Stimulated activated CD8-positive, alpha-beta memory T cell treated with anti-CD3 and anti-CD28 coated beads, Interleukin-7, amount 100 ng/mL, for 24 hours (primary cell): ENCODE results near the gene CALML5.

ENCODE experiments used
- DNase-seq: peaks from one replicate; pipeline ENCODE4 v3.0.0-alpha.2; 2020; ENCODE audit warnings: low read depth

Gene CALML5

DNA sequence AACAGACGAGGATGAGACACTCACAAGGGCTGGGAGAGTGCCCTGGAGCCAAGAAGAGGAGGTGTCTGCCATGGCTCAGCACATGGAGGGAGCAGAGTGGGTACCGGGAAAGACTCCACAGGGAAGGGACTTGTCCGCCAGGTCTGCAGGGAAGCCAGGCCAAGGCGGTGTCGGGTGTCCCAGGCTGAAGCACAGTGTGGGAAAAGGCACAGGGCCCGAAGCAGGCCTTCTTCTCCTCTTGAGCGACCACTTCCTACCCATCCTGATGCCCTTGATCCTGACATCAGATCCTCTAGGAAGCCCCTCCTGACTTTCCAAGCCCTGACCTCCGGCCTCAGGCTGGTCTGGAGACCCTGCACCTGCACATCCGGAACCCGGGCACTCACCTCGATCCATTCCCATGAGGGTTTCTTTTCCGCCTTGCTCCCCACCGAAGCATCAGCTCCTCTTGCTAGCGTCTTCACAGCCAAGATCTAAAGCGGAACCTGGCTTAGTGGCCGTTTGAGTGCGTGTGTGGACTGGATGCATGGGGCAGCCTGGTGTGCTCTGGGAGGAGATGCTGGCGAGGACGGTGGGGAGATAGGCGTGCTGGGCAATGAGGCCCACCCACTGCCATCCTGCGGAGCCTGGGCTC lies 33.8 kb upstream of the CALML5 start:
- no peak for DNase-seq

DNA sequence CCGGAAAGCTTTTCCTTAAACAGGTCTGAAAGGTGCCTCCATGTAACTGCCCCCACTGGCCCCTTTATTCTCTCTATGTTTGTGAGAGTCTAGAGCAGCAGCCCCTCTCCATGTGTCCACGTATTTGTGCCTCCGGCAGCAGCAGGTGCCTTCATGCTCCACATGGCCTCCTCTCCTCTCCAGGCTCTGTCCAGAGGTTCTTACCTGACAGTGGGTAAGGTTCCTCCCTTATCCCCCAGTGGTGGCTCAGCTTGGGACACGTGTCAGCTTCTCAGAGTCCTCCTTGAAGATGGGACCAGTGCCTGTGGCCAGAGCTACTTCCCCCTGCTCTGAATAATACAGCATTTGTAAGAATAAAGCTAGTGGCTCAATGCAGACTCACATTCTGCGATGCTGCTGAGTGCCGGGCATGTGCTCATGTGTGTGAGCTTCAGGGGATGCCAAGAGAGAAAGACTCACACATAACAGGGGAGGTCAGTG lies 33.3 kb upstream of the CALML5 start:
- DNase-seq, result no peak

DNA sequence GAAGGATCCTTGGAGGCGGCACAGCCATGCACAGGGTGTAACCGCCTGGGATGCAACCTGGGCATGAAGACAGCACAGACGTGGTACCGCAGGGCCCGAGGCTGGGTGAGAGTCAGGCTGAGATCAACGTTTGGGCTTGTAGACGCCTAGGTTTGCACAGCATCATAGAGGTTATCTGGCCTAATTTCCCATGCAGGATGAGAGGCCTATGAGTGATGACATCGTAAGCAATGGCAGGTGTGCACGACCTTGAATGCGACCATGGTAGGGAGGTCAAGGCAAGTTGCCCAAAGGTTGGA lies 32.9 kb upstream of the CALML5 start:
- no peak for DNase-seq

DNA sequence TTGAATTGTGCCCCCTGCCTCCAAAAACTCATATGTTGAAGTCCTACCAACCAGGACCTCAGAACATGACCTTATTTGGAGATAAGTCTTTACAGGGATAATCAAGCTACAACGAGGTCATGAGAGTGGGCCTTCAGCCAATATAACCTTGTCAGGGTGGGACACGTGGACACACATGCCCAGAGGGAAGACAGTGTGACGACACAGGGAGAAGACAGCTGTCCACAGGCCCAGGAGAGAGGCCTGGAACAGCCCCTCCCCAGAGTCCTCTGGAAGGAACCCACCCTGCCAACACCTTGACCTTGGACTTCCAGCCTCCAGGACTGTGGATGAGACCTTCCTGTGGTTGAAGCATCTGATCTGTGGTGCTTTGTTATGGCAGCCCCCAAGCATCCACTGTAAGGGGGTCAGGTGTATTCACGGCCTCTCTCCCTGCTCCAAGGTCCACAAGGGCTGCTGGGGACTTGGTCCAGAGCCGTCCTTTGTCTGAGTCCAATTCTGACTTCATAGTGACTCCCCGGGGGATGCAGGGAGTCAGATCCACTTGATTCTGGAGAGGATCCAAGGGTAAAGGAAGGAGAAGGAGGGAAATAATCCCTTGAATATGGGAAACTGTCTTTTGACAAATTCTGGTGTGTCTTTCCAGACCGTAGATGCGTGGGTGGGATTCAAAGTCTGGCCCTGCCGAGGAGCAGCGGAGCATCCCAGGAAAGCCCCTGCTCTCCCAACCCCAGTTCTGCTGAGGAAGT lies 32.4 kb upstream of the CALML5 start:
- DNase-seq, result no peak

DNA sequence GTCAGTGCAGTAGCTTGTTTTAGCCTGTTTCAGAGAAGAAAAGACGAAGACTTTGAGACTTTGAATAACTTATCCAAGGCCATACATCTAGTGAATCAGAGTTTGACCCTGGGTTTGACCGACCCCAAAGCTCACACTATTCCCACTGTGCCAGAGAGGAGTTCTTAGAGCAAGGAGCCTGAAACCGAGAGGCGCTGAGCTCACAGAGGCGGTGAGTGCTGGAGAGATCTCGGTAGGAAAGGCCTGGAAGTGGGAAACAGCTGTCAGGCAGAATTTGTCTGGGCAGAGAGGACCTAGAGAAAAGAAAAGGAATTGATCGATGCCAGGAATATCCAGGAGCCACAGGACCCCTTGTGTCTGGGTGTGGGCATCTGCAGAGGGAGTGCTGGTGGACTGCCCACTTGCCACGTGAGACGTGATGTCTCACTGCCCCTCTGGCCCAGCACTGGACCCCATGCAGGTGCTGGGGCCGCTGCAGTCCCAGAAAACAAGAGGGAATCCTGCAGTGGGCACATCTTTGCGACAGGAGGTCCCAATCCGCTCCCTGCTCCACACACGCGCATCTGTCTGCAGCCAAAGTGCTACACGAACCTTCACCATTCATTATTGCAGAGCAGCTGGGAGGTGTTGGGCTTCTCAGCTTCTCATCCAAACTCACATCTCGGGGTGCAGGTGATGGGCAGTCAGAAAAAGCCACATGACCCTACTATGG lies 31.6 kb upstream of the CALML5 start:
- DNase-seq, result no peak

DNA sequence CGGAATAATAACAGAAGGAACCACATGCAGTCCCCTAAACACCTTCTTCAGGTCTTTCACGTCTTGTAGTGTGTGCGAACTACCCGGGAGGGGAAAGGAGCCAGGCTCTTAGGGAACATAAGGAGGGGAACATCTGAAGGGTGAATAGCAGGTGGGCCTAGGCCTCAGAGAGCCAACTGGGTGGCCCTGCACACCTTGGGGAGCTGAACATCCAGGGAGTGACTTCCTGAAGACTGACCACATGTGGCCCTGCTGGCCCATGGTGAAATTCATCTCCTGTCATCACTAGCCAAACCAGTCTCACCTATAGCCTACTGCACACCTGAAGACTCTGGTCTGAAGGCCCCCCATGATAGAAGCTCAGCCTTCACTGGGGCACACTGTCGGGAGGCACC lies 31.0 kb upstream of the CALML5 start:
- no peak for DNase-seq

DNA sequence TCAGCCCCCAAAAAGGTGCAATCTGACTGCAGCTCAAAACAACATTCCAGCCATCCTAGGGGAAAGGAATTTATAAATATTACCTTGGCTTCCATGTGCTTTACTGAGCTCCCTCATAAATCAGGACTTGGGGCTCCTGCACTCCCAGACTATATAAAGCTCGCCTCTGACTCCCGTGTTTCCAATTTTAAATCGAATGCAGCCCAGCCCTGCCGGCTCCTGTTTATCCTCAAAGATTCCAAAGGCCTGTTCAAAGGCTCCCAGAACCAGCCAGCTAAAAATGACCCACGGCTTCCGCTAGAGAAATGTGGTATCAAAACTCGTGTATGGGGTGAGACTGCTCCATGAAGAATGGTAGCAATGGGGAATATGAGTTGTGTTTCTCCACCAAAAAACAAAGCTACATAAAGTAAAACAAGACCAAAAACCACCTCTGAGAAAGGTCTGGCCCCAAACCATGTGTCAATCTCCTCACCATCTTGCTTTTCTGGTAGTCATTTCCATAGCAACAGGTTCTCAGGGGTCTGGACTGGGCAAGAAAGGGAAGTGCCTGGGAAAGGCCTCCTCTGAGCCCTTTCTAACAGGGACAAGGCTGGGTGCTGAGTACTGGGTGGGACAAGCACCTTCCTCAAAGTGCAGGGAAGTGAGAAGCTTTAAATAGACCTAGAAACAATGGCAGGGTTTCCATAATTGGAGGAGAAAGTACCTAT lies 30.5 kb upstream of the CALML5 start:
- DNase-seq, result no peak

DNA sequence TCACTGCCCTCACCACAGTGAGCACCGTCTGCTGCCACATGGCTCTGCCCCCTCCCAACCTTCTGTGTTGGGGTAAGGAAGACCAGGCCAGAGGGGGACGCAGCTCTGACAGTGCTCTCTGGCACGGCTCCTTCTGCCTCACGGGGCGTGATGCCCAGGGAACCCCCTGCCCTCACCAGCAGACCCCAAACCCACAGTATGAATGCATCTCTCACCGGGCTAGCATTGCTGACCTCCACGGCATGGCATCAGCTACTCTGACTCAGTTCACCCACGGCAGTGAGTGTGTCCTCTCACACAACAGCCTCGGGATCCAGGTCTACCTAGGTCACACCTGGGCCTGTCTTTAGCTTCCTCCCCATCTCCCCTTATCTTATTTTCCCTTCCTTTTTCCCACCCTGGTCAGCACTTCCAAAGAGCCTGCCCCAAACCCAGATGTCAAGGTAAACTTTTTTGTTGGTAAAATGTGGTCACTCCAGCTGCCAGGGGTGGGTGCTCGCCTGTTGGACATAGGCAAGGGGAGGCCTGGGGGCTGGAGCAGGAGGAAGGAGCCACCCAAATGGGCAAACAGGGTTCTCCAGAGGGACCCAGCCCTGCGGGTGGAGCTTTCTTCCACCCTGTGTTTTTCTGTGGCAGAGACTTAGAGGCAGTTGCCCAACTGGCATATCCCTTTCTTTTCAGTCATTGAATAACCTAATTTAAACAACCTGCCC lies 29.8 kb upstream of the CALML5 start:
- DNase-seq, result no peak

DNA sequence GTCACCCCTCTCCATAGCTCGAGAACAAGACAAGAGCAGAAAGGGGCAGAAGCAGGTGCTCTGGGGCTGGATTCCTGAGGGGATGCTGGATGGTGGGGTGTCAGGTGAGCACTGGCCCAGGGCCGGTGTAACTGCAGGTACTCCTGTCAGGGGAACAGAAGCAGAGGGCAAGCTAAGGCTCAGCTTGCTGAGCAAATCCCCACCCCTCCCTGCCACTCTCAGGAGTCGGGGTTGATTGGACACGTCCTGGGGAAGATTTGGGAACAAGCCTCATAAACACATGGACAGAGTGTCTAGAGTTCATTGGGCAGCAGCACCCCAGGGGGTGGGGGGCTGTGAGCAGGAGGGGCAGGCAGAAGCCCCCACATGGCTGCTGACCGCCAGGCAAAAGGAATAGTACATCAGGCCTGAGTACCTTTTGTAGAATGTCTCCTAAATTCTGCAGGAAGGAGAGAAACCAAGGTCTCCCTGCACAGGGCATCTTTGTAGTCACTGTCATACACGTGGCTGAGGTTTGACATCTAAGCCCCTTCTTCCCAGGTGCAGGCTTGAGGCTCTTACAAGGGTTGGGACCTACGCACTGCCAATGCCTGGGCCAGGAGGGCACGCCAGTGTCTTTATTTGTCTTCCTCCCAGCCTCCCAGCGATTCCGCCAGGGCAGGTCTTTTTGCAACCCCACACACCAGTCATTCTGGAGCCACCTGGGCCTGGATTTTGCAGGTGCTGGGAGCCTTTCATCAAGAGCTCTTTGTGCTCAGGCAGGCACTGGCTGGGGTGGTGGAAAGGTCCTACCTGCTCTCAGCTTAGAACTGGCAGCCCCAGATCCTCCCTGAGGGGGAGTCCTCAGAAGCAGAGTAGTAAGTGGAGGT lies 28.2 kb upstream of the CALML5 start:
- no peak for DNase-seq

DNA sequence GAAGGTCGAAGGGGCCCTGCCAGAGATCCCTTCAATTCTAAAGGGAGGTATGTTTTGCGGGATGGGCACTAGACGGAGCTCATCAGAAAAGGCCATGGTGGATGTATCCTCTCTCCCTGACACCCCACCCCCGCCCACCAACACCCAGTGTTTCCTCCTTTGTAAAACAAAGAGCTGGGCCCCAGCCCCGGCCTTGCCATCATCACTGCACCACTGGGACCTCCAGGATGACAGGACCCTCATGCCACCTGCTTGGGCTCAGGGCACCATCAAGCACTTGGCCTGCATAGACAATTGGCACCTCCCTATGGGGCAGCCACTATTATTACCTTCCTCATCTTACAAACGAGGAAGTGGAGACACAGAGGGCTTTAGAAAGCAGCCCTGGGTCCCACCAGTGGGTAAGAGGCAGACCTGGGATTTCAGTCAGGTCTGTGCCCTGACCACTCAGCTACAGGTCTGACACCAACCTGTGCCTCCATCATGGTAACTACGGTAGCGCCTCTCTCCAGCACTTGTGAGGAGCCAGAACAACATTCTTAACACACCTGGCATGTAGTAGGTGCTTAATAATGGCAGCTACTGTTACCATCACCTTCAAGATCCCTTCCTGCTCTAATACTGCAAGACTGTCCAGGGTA lies 27.4 kb upstream of the CALML5 start:
- no peak for DNase-seq

DNA sequence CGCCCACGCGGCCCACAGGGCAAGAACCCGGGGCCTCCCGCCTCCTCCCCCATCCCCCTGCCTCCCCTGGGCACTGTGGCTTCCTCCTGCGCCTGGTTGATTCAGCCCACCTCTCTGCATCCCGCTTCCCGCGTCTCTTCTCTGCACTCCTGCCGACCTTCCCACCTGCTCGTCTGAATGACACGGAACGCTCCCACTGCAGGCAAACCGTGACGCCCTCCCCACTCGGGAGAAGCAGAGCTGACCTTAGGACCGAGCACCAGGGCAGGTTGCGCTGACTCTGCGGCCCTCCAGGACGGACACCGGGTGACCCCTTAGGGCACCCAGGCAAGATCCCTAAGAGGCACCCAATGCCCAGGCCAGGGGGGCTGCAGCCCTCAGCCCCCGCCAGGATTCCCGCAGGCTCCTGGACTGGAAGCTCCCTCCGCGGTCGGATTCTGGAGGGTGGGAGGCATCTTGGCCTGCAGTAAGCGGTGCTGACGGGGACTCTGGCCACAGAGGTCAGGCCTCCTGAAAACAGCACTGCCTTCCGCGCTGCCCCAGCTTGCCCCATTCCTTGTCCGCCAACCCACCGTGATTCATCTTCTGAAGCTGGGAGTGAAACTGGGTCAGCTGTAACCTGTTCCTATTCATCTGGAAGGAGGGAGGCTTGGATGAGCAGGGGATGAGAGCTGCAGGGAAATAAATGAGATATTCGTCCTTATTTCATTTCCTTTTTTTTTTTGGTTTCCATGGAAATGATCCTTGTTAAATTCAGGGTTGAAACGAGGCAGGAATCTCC lies 26.4 kb upstream of the CALML5 start:
- no peak for DNase-seq

DNA sequence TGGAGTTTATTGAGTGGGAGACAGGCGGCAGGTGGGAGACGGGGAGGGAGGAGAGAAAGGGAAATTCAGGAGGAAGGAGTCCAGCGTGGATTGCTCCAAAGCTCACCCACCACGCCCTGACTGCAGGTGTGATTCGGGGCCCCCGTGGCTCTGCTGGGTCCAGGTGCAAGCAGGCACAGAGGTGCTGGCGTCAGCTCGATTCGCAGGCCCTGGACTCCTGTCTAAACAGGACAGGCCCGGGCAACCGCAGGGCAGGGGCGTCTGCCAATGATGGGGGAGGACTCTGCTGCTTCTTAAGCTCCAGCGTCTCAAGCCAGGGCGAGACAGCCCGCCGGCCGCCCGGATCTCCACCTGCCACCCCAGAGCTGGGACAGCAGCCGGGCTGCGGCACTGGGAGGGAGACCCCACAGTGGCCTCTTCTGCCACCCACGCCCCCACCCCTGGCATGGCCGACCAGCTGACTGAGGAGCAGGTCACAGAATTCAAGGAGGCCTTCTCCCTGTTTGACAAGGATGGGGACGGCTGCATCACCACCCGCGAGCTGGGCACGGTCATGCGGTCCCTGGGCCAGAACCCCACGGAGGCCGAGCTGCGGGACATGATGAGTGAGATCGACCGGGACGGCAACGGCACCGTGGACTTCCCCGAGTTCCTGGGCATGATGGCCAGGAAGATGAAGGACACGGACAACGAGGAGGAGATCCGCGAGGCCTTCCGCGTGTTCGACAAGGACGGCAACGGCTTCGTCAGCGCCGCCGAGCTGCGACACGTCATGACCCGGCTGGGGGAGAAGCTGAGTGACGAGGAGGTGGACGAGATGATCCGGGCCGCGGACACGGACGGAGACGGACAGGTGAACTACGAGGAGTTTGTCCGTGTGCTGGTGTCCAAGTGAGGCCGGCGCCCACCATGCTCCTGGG lies 25.5 kb upstream of the CALML5 start, which contains the start of gene CALML3:
TSS of gene CALML3 (plus strand) at position 321 of the 920 bp plus-strand sequence. CDS start at position 446, 125 bp downstream.
- DNase-seq, result no peak

DNA sequence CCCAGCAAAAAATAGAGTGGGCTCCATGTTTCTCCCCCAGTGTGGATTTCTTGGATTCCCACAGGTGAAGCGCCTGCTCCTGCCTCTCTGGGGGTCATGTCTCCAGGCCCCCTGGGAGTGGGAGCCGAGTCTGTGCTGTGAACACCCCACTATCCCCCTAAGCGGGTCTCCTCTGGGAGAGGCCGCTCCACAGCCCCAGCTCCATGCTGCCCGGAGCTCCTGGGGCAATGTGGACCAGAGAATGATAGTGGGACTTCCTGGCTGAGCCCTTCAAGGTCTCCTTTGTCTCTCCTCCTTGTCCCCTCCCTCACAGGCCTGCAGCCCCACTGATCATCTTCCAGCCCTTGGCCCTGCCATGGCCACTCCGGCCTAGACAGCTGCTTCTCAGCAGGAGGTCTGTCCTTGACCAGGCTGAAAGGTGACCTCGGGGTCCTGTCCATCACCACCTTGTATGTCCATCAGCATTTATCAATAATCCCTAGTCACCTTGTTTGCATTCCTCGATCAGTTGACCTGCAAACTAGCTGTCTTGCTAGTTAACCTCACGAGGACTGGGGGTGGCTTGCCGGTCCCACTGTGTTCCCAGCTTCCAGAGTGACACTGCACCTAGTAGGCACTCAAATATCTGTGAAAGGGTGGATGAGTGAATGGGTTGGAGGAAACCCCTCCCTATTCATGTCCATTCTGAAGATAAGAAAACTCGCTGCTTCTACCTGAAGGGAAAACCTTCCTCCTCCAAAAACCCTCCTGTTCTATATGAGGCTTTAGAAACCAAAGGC lies 24.6 kb upstream of the CALML5 start:
- DNase-seq, result no peak

DNA sequence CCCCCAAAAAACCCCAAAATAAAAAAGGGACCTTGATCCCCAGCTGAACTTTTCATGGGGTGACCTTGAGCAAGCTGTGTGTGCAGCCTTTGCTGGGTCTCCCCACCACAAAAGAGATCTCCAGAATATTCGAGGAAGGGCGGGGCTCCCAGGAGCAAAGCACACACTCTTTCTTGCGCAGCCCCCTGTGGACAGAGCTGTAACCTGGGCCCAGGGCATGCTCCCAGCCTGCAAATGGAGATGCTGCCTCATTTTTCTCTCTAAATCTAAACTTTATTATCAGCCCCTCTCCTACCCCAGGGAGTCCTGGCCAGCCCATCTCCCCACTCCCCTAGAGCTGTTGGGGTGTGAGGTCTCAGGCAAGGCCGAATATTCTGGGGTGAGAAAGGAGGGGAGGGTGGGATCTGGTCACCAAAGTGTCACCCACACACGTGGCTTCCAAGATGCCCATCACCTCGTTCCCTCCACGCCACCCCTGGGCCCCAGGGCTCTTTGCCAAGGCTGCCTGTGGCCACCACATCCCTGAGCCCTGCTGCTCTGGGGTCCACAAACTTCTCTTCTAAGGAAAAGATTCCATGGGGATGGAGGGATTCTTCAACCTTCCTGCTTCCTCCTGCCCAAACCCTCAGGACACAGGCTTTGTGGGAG lies 23.7 kb upstream of the CALML5 start:
- DNase-seq, result no peak

DNA sequence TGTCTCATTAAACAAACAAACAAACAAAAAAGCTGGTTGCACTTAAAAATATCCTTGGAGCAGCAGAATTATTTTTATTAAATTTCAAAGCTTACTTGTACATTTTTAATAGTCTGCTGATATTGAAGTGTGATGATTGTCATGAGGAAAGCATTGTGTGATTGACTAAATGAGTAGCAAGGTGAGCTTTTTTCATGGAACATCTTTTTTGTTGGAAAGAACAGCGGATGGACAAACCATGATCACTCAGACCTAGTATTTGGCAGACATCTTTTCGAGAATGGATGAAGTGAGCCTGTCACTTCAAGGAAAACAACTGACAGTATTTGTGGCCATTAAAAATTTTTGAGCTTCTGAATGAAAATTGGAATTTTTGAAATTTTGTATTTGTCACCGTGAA lies 19.7 kb upstream of the CALML5 start:
- DNase-seq, result no peak

DNA sequence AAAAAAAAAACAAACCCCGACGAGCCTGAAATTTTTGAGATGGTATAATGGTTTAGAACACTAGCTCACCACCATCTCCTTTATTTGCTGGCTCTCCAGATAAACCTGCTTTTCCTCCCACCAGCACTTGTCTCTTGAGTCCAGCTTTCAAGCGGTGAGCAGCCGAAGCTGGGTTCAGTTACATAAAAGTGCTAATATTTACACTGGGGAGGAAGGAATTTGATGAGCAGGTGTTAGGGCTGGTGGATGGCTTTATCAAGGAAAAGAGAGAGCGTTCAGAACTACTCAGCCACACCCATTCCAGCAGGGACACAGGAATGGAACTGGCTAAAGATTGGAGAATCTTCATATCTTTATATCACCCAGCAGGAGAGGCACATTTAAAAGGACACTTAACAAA lies 18.8 kb upstream of the CALML5 start:
- DNase-seq, result no peak

DNA sequence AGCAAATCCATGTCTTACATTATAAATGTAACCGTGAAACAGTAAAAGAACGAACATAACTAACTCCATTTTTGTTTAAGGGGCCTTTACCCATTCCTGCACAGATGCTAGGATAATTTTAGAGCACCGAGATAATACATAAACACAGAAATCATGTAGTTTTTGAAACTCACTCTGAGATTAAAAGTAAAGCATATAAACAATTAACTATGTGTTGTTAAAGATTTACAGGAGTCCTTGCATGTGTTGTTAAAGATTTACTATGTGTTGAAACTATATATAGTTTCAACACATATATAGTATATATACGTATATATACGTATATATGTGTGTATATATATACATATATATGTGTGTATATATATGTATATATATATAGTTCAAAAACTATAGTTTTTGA lies 18.2 kb upstream of the CALML5 start:
- no peak for DNase-seq
